HG03432 (cell line): Measurements from ENCODE around the gene VPS39.
A peak's percentile ranks its signal among the peaks of the same experiment; 100 is the strongest.

Experiments used
- ATAC-seq: cut with Tn5 transposase; IDR thresholded peaks from one replicate; pipeline ENCODE4 v1.9.1; 2021; ENCODE audit warnings: mild to moderate bottlenecking, moderate library complexity; ENCODE audit not compliant: unreplicated experiment

Gene VPS39

GRCh38 chr15:42199126-42199525 is 9.0 kb downstream of the VPS39 start:
- ATAC-seq, result no peak

DNA sequence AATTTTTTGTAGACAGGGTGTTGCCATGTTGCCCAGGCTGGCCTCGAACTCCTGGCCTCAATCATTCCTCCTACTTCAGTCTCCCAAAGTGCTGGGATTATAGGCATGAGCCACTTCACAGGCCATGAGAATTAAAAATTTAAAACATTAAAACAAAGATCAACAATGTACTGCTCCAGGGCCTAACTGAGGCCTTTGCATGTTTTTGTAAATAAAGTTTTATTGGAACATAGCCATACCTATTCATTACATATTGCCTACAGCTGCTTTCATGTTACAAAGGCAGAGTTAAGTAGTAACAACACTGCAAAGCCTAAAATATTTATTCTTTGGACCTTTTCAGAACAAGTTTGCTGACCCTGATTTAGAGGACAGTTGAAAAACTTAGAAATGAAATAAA is 9.6 kb downstream of the VPS39 start:
- no peak for ATAC-seq

DNA sequence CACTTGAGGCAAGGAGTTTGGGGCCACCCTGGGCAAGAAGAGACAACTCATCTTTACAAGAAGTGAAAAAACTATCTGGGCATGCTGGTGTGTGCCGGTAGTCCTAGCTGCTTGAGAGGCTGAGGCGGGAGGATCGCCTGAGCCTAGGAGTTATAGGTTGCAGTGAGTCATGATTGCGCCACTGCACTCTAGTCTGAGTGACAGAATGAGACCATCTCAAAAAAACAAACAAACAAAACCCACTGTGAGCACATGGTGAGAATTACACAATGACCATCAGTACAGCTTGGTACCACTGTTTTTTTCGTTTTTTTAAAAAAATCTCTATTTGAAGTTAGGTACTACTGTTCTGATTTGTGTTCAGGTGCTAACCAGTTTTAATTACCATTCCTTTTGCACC is 13.6 kb downstream of the VPS39 start:
- no peak for ATAC-seq

GRCh38 chr15:42193383-42193782 is 14.7 kb downstream of the VPS39 start:
- ATAC-seq, result no peak

GRCh38 chr15:42191610-42192346 is 16.3 kb downstream of the VPS39 start:
- peak; percentile 48 for ATAC-seq

DNA sequence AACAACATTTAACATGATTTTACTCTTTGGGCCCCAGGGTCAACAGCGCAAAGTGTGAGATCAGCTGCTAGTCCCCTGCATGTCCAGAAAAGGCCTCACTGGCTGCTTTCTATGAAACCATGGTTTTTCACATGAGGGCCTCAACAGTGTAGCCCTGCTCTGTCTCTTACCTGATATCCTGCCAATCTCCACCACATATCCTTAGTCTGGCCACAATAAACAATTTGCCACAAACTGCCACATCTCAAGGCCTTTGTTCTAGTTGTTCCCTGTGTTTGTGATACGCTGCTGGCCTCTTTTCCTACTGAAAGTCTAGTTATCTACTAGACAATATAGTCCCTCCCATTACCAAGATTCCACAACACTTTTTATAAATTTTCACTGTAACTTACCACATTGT is 17.7 kb downstream of the VPS39 start:
- ATAC-seq, result no peak

GRCh38 chr15:42185801-42186200 is 22.3 kb downstream of the VPS39 start:
- ATAC-seq, result no peak

GRCh38 chr15:42184736-42185135 is 23.4 kb downstream of the VPS39 start:
- no peak for ATAC-seq

DNA sequence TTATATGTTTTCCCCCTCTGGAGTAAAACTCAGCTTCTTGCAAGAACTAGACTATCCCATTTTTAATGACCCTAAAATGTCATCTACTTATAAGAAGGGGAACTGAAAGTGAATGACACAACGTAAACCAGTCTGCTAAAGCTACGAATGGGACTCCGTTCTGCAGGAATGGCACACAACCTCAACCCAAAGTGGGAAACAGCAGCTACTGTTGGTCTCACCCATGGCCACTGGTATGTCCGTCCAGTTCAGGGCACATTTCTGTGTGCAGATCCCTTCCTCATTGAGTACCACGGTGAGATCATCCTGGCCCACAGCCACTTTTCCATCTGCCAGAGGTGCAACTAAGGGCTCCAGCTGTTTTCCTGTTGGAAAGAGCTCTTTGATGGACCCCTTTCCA is 23.8 kb downstream of the VPS39 start:
- ATAC-seq, result no peak

DNA sequence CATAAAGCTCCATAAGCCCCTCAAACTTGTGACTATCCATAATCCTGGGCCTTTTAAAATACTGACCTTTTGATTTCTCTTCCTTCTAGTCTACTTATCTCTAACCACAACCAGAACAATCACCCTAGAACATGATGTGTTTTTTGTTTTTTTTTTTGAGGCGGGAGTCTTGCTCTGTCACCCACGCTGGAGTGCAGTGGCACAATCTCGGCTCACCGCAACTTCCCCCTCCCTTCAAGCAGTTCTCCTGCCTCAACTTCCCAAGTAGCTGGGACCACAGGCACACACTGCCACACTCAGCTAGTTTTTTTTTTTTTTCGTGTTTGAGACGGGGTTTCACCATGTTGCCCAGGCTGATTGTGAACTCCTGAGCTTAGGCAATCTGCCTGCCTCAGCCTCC is 25.1 kb downstream of the VPS39 start:
- no peak for ATAC-seq

DNA sequence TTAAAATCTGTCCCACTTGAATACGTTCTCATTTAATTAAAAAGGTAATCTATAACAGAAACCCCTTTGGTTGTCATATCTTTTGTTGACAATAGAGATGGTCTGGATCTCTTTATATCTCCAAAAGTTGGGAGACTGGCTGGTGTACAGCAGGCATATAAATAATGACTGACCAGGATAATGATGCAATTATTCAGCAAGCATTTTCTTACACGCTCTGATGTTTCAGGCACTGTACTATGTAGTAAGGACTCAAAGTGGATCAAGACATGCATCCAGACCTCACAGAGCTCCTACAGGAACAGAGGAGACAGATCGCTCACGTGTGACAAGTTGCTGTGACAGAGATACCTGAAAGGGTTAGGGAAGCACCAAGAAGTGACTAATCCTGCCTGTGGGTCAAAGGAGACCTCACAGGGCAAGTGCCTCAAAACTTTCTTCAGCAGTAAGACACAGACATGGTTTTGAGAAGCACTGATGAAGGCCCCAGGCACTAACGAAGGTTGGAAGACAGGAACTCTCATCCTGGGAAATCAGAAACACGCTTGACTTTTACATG is 25.7 kb downstream of the VPS39 start:
- ATAC-seq, result no peak

DNA sequence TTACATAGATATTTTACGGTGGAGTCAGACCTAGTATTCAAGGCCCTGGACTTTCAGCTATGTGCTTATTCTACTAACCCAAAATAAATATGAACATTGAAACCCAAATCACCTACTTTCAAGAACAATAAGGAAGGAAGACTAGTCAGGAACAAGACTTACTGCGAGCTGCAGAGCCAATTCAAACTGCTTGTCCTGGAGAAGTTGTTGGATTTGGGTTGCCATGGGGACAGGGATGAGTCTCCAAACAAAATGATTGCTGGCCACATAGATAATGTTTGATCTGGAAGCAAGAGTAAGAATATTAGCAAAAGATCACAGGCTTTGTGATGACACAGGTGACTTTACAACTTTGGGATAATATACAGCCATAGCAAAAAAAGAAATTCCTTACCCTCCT is 30.0 kb downstream of the VPS39 start:
- ATAC-seq, result no peak

DNA sequence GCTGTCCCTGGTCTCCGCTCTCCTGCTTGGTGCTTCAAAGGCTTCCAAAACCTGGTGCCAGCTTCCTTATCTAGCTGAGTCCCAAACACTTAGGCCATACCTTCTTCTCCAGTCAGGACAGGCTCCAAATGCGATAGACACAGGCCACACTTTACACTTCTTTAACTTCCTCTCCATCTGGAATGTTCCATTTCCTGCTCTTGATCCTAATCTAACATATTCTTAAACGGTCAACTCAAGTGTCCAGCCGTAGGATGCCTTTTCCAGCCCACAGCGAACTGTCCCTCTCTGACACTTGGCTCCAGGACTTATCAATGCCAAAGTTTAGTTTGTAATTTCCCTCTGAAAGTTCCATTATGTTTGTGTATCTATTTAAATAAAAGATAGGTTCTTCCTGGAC is 32.4 kb downstream of the VPS39 start:
- no peak for ATAC-seq

DNA sequence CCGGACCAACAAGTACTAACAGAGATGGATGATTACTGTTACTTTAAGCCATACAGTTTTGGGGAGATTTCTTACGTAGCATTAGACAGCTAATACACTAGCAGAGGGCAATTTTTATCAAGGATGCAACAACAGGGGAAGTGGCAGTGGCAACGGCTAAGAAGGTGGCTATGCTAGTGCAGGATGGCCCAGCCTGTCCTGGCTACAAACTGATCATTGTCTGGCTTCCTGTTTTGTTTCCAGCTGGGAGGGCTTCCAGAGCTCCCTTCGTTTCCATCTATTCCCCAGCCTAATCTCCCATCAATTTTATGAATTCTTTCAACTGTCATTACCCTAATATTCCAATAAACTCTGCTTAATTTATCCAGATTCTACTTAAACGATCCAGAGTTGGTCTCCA is 35.6 kb downstream of the VPS39 start:
- ATAC-seq, result no peak

GRCh38 chr15:42171795-42172194 is 36.3 kb downstream of the VPS39 start:
- no peak for ATAC-seq

- no peak for ATAC-seq
Measured at GRCh38 chr15:42171122-42171521, 37.0 kb downstream of the VPS39 start.

GRCh38 chr15:42166225-42166940 is 41.7 kb downstream of the VPS39 start:
- no peak for ATAC-seq

- no peak for ATAC-seq
Measured at GRCh38 chr15:42165106-42165505, 43.0 kb downstream of the VPS39 start.

- ATAC-seq, result no peak
Measured at GRCh38 chr15:42163947-42164550, 44.1 kb downstream of the VPS39 start.

DNA sequence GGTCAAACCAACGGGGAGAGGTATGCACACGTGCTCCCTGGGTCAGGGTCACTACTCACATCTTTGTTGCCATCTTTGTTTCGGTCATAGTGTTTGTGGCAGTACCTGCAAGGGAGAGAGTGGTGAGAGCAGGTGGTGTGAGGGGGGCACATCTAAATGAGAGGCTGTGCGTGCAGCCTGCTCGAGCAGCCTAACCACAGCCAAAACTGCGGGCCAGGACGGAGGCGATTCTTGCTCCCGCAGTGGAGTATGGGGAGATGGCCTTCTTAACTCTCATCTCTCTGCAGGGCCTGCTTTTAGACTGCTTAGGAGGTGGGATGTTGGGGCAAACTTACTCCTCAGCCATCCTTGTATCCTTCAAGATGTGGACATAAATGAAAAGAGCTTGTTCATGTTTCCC is 44.8 kb downstream of the VPS39 start:
- no peak for ATAC-seq

DNA sequence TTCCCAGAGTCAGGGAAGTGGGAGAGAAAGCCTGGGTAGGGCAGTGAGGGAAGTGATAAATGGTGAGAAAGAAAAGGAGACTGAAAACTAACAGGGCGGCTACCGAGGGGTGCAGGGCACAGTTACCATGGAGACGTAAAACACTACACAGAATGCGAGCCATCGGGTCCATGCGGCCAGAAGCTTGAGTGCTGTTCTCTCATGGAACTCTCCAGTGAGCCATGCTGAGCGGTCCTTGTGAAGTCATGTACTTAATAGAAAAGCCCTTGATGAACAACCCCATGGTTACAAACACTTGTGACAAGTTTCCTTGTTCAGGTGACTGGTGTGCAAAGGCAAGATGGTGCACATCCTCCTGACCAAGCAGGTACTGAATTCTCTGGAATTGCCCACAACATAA is 48.0 kb downstream of the VPS39 start:
- ATAC-seq, result no peak
